Naive thymus-derived CD8-positive, alpha-beta T cell (primary cell): ENCODE results near the gene NR5A1. TPM values are rescaled to one million over a fixed set of nuclear protein-coding genes. Genes with fewer than 3 reads are reported as not detected.

ENCODE experiments used
- ATAC-seq, 2 donors: fragments of 150-1000 bp; cut with Tn5 transposase in 1 of 2; sonication (Bioruptor Pico), chemical (Tn5 transposase) in 1 of 2; 1 replicate in 1 of 2; 2 replicates in 1 of 2; pipeline ENCODE4 v1.10.0; 2021; ENCODE audit warnings: mild to moderate bottlenecking in 2 of 2, moderate library complexity in 2 of 2
- POLR2A ChIA-PET: fragments of 350-600 bp; sonication (Branson Sonifier 250); formaldehyde crosslinking; loops from one replicate; lab custom pipeline; 2021; ENCODE audit warnings: antibody characterized with exemption; lab: Charles Lee
- DNase-seq, 10 donors: peaks; one replicate each; pipeline versions ENCODE4 v3.0.0 to v3.0.0-alpha.2; 2020 to 2022
- H3K27ac Mint-ChIP-seq, 10 donors: one replicate each; pipeline ENCODE4 v1.8.0; 2020 to 2022; ENCODE audit warnings: mild to moderate bottlenecking in 10 of 10, mixed read lengths in 10 of 10, moderate library complexity in 4 of 10, inconsistent platforms in 1 of 10
- H3K27me3 Mint-ChIP-seq, 5 donors: one replicate each; pipeline ENCODE4 v1.8.0; 2021 to 2022; ENCODE audit warnings: mixed read lengths in 5 of 5
- H3K36me3 Mint-ChIP-seq, 3 donors: one replicate each; pipeline ENCODE4 v1.8.0; 2020 to 2022; ENCODE audit warnings: mixed read lengths in 3 of 3, mild to moderate bottlenecking in 2 of 3, inconsistent platforms in 1 of 3
- H3K4me1 Mint-ChIP-seq, 4 donors: one replicate each; pipeline ENCODE4 v1.8.0; 2021 to 2022; ENCODE audit warnings: mixed read lengths in 4 of 4
- H3K4me3 Mint-ChIP-seq, 10 donors: one replicate each; pipeline ENCODE4 v1.8.0; 2020 to 2022; ENCODE audit warnings: mild to moderate bottlenecking in 10 of 10, mixed read lengths in 10 of 10, moderate library complexity in 6 of 10, inconsistent platforms in 1 of 10
- H3K9me3 Mint-ChIP-seq, 9 donors: one replicate each; pipeline ENCODE4 v1.8.0; 2020 to 2022; ENCODE audit warnings: mixed read lengths in 9 of 9, mild to moderate bottlenecking in 3 of 9, inconsistent platforms in 1 of 9, moderate library complexity in 1 of 9
- polyA plus RNA-seq, 3 donors: library from polyadenylated mRNA; unstranded; fragments of 300-500 nt; fragmentation: Illumina TruSeq; gene quantifications; one replicate each; pipeline ENCODE4 v1.2.3, GENCODE V29; 2021
- total RNA-seq, 8 experiments: library from RNA in 2 of 8; stranded (reverse) in 2 of 8; gene quantifications; one replicate each; pipeline ENCODE4 v1.2.3 and lab custom pipeline; 2021 to 2026

NR5A1 gene
- total and polyA plus RNA-seq, 5 experiments from 2014 or later: not detected

DNA sequence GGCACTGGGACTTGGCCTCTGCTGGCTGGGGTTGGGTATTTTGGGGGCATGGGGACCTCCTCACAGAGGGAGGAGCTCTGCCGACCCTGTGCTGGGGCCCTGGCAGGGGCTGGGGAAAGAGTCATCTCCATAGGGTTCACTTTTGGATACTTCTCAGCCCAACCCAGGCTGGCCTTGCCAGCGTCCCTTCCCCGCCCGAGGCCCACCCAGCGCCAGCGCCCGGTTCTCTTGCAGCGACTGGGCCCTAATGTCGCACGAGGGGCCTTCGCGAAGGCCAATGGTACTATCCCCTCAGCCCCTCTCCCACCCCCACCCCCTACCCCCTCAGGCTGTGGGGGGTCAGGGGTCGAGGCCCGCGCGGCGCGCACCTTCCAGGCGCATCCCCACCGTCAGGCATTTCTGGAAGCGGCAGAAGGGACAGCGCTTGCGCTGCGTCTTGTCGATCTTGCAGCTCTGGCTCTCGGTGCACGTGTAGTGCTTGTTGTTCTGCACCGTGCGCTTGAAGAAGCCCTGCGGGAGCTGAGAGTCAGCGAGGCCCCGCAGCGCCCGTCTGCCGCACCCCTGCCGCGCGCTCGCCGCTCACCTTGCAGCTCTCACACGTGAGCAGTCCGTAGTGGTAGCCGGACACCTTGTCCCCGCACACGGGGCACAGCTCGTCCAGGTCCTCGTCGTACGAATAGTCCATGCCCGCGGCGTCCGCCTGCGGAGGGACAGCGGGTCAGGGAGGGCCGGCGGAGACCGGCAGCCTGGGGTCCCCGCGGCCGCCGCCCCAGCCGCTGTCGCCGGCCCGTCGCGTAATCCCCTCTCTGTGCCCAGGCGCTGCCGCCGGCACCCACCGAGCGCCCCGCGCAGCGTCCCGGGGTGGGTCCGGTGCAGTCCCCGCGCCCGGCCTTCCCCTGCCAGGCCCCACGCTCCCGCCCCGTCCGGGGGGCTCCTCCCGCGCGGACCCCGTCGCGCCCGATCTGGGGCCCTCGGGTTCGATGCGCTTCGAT is 4.2 kb downstream of the NR5A1 start:
- Mint-ChIP-seq H3K4me3 (peak overlapping the region in 5 of 10 donors; percentile 24 to 92 (median 89)), H3K36me3 (peaks cover 0 to 5% (median 5%) of the 10 kb centered on the region in 3 donors), H3K9me3 (peaks cover 0 to 2% (median 0%) of the 10 kb centered on the region in 9 donors), H3K4me1 (peaks cover 7 to 18% (median 13%) of the 10 kb centered on the region in 4 donors), H3K27me3 (peaks cover 6 to 42% (median 18%) of the 10 kb centered on the region in 5 donors), H3K27ac (no peak overlapping the region)
- POLR2A ChIA-PET: no interaction called here
- ATAC-seq: no peak
- DNase-seq: peak in 1 of 10 donors; percentile 55

- H3K36me3 Mint-ChIP-seq: peaks cover 0 to 5% (median 5%) of the 10 kb centered on the region in 3 donors
- DNase-seq (peak in 1 of 10 donors; percentile 19), ATAC-seq (no peak)
- H3K27me3 Mint-ChIP-seq: peaks cover 6 to 38% (median 18%) of the 10 kb centered on the region in 5 donors
- H3K4me3 Mint-ChIP-seq: peak overlapping the region in 1 of 10 donors; percentile 38
- POLR2A ChIA-PET: interaction anchor here (0.5 kb wide), 1 partner anchor 985 kb away, joined by 4 read pairs; no protein-coding TSS in a partner anchor
- no peak overlapping the region for H3K27ac Mint-ChIP-seq
- peaks cover 12 to 28% (median 20%) of the 10 kb centered on the region in 4 donors for H3K4me1 Mint-ChIP-seq
- peaks cover 0 to 2% (median 0%) of the 10 kb centered on the region in 9 donors for H3K9me3 Mint-ChIP-seq
Measured at GRCh38 chr9:124501771-124502320, 5.4 kb downstream of the NR5A1 start.

DNA sequence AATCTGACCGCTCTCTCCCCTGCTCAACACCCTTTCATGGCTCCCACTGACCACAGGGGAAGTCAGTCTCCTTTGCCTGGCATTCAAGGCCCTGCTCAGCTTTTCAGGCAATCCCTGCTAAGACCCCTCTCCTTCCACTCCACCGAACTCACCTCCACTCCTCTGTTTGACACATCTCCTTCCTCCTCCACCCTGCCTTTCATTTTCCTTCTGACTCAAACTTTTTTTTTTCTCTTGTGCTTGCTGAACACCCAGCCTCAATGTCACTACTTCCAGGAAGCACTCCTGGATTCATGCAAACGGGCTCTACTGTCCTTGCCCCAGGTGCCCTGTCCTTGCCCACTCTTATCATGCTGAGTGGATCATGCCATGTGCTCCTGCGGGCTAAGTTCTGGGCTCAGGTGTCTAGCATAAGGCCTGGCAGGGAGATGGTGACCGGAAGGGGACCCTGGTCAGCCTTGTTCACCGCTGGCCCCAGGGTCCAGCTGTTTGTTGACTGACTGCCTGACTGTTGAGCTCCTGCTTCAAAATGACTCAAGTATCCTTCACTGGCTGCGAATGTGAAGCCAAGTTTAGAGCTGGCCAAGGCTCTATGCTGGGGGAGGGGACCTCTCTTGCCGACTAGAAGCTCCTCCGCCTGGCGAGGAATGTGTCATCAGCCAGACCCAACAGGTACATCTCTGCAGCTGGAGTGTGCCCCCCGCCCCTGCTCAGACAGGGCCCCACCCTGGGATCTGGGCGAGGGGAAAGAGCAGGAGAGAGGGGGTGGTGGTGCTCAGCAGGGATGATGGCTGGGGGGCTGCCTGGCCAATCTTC is 6.2 kb downstream of the NR5A1 start:
- Mint-ChIP-seq H3K27me3 (peaks cover 6 to 31% (median 13%) of the 10 kb centered on the region in 5 donors), H3K9me3 (peaks cover 0 to 2% (median 0%) of the 10 kb centered on the region in 9 donors), H3K4me3 (peak overlapping the region in 1 of 10 donors; percentile 16), H3K27ac (peak overlapping the region in 2 of 10 donors; percentile 7 to 71), H3K36me3 (peaks cover 0 to 5% (median 5%) of the 10 kb centered on the region in 3 donors), H3K4me1 (peaks cover 15 to 36% (median 28%) of the 10 kb centered on the region in 4 donors)
- DNase-seq: no peak
- POLR2A ChIA-PET: no interaction called here
- no peak for ATAC-seq

DNA sequence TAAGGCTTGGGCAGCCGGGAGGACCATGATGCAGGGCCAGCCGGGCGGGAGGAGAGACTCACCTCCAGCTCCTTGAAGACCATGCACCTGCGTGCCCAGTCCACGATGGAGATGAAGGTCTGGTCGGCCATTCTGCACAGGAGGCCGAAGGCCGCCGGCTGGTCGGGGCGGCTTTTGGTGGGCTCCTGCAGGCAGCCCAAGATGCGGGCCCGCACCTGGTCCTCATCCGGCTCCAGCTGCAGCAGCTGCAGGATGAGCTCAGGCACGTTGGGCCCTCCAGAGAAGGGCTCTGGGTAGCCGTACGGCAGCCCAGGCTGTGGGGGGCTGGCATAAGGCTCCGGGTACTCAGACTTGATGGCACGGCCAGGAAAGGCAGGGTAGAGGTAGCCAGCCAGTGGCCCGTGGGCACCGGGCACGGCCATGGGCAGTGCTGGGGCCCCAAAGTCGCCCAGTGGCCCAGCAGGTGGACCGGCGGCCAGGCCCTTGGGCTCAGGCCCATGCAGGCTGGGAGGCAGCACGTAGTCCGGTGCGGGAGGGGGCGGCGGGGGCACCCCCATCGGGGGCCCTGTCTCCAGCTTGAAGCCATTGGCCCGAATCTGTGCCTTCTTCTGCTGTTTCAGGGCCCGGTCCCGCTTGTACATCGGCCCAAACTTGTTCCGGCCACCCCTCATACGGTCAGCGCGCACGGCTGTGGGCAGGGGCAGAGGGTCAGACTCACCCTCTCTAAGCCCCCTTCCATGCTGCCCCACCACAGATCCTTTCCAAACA is 7.0 kb downstream of the NR5A1 start:
- DNase-seq (no peak), ATAC-seq (no peak)
- Mint-ChIP-seq H3K9me3 (no peaks in the 10 kb centered on the region), H3K27ac (no peak overlapping the region), H3K36me3 (peaks cover 0 to 5% (median 5%) of the 10 kb centered on the region in 3 donors), H3K4me1 (peaks cover 23 to 44% (median 34%) of the 10 kb centered on the region in 4 donors), H3K4me3 (no peak overlapping the region), H3K27me3 (peaks cover 4 to 23% (median 9%) of the 10 kb centered on the region in 5 donors)
- POLR2A ChIA-PET: no interaction called here

- Mint-ChIP-seq H3K4me3 (no peak overlapping the region), H3K9me3 (no peaks in the 10 kb centered on the region), H3K36me3 (peaks cover 0 to 5% (median 5%) of the 10 kb centered on the region in 3 donors), H3K27ac (peak overlapping the region in 2 of 10 donors; percentile 38 to 75), H3K27me3 (peaks cover 4 to 20% (median 8%) of the 10 kb centered on the region in 5 donors), H3K4me1 (peaks cover 28 to 50% (median 39%) of the 10 kb centered on the region in 4 donors)
- no peak for DNase-seq
- no peak for ATAC-seq
- POLR2A ChIA-PET: interaction anchor here (0.6 to 0.7 kb wide), 2 partner anchors 21 to 1812 kb away, joined by 3 to 4 read pairs; no protein-coding TSS in a partner anchor
Measured at GRCh38 chr9:124499216-124499615, 8.0 kb downstream of the NR5A1 start.

GRCh38 chr9:124498499-124499146 is 8.6 kb downstream of the NR5A1 start:
- DNase-seq: no peak
- POLR2A ChIA-PET: interaction anchor here (0.5 to 0.6 kb wide), 2 partner anchors 9 to 1813 kb away, joined by 3 to 4 read pairs; no protein-coding TSS in a partner anchor
- no peaks in the 10 kb centered on the region for H3K9me3 Mint-ChIP-seq
- peak overlapping the region in 2 of 10 donors; percentile 42 to 43 for H3K27ac Mint-ChIP-seq
- peaks cover 0 to 15% (median 3%) of the 10 kb centered on the region in 5 donors for H3K27me3 Mint-ChIP-seq
- no peak for ATAC-seq
- no peaks in the 10 kb centered on the region for H3K36me3 Mint-ChIP-seq
- peaks cover 23 to 48% (median 35%) of the 10 kb centered on the region in 4 donors for H3K4me1 Mint-ChIP-seq
- H3K4me3 Mint-ChIP-seq: no peak overlapping the region

DNA sequence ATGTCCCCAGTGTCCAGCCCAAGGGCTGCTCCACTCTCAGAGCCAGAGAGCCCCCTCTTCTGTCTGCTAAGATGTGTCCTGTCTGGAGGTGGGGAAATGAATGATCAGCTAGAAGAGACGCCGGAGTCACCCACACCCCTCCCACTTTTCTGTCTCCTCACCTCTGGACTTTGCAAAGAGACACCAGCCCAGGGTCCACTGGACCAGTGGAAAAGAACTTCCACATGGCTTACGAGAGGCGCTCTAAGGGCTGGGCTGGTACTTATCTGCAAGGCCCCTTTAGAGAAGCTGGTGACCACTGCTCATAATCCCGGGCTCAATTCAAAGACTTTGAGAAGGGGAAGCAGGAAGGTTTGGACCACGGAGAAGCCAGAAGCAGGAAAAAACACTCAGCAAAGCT is 9.2 kb downstream of the NR5A1 start:
- peaks cover 0 to 12% (median 0%) of the 10 kb centered on the region in 5 donors for H3K27me3 Mint-ChIP-seq
- DNase-seq (no peak), ATAC-seq (no peak)
- H3K4me3 Mint-ChIP-seq: peak overlapping the region in 2 of 10 donors; percentile 7 to 48
- POLR2A ChIA-PET: no interaction called here
- H3K9me3 Mint-ChIP-seq: no peaks in the 10 kb centered on the region
- H3K27ac Mint-ChIP-seq: peak overlapping the region in 3 of 10 donors; percentile 42 to 64 (median 43)
- peaks cover 23 to 47% (median 33%) of the 10 kb centered on the region in 4 donors for H3K4me1 Mint-ChIP-seq
- H3K36me3 Mint-ChIP-seq: no peaks in the 10 kb centered on the region

DNA sequence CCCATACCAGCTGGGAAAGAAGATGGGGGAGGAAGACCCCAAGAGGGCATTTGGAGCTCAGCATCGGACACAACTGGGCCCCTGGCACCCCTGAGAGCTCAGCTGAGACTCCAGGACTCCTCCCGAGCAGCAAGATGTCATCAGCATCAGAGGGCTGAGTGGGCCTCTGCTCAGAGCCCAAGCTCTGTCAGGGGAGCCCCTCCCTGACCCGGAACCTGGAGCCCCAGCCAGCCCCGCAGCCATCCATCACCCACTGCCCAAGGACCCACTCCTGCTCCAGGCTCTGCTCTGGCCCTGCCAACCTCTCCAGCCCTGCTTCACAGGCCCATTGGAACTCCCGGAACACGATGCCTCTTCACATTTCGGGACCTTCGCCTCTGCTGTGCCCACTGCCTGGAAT is 9.8 kb downstream of the NR5A1 start:
- Mint-ChIP-seq H3K27ac (peak overlapping the region in 5 of 10 donors; percentile 7 to 97 (median 57)), H3K4me3 (peak overlapping the region in 4 of 10 donors; percentile 46 to 90 (median 63)), H3K36me3 (no peaks in the 10 kb centered on the region), H3K27me3 (peaks cover 0 to 10% (median 0%) of the 10 kb centered on the region in 5 donors), H3K4me1 (peaks cover 23 to 47% (median 33%) of the 10 kb centered on the region in 4 donors), H3K9me3 (no peaks in the 10 kb centered on the region)
- no peak for DNase-seq
- no peak for ATAC-seq
- POLR2A ChIA-PET: interaction anchor here (0.6 kb wide), 1 partner anchor 69 kb away, joined by 4 read pairs; no protein-coding TSS in a partner anchor

GRCh38 chr9:124496463-124496862 is 10.7 kb downstream of the NR5A1 start:
- no peak for ATAC-seq
- H3K36me3 Mint-ChIP-seq: no peaks in the 10 kb centered on the region
- peak overlapping the region in 8 of 10 donors; percentile 54 to 90 (median 78) for H3K4me3 Mint-ChIP-seq
- H3K27me3 Mint-ChIP-seq: peaks cover 0 to 4% (median 0%) of the 10 kb centered on the region in 5 donors
- no peaks in the 10 kb centered on the region for H3K9me3 Mint-ChIP-seq
- H3K4me1 Mint-ChIP-seq: peaks cover 23 to 47% (median 35%) of the 10 kb centered on the region in 4 donors
- H3K27ac Mint-ChIP-seq: peak overlapping the region; percentile 80 to 99 (median 92)
- POLR2A ChIA-PET: no interaction called here
- no peak for DNase-seq

DNA sequence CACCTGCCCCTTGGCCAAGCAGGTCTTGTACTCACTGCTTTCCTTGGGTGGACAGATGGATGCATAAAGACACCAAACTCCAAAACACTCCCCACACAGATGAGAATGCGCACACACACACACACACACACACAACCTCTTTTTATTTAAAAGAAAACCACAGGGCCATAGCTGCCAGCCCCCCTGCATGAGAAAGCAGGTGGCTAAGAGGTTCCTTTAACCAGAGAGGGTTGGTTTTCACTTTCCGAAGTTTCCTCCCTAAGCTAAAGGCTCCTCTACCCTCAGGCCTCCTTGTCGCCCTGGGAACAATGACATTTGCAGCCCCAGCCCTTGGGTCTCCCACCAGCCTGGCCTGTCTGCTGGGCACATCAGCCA is 11.1 kb downstream of the NR5A1 start:
- POLR2A ChIA-PET: no interaction called here
- peak overlapping the region; percentile 80 to 99 (median 92) for H3K27ac Mint-ChIP-seq
- H3K4me1 Mint-ChIP-seq: peaks cover 23 to 47% (median 35%) of the 10 kb centered on the region in 4 donors
- no peaks in the 10 kb centered on the region for H3K9me3 Mint-ChIP-seq
- H3K27me3 Mint-ChIP-seq: peaks cover 0 to 4% (median 0%) of the 10 kb centered on the region in 5 donors
- H3K36me3 Mint-ChIP-seq: no peaks in the 10 kb centered on the region
- ATAC-seq (peak; percentile 56 to 57), DNase-seq (peak in 3 of 10 donors; percentile 9 to 41 (median 31))
- H3K4me3 Mint-ChIP-seq: peak overlapping the region; percentile 54 to 90 (median 78)
